ENCODE measurements around the gene HLX.

HLX gene

GRCh38 chr1:220902916-220903315 is 23.7 kb downstream of the HLX start:
- no peak for DNase-seq

- DNase-seq, result no peak
These were observed 25.6 kb downstream of the HLX start for GRCh38 chr1:220904876-220905275.

- no peak for DNase-seq
These were observed 26.7 kb downstream of the HLX start for GRCh38 chr1:220905650-220906560.

- DNase-seq, result no peak
These were observed 27.5 kb downstream of the HLX start for GRCh38 chr1:220906561-220907334.

GRCh38 chr1:220908757-220909156 is 29.5 kb downstream of the HLX start:
- DNase-seq, result no peak

- no peak for DNase-seq
These were observed 30.8 kb downstream of the HLX start for GRCh38 chr1:220910021-220910420.

- DNase-seq, result no peak
These were observed 35.3 kb downstream of the HLX start for GRCh38 chr1:220914283-220915116.

GRCh38 chr1:220915117-220915440 is 35.8 kb downstream of the HLX start:
- no peak for DNase-seq

- no peak for DNase-seq
These were observed 36.7 kb downstream of the HLX start for GRCh38 chr1:220915954-220916353.

- no peak for DNase-seq
These were observed 37.9 kb downstream of the HLX start for GRCh38 chr1:220917101-220917500.

- no peak for DNase-seq
These were observed 38.4 kb downstream of the HLX start for GRCh38 chr1:220917535-220918209.

GRCh38 chr1:220918285-220918951 is 39.2 kb downstream of the HLX start:
- DNase-seq, result no peak

GRCh38 chr1:220920967-220921366 is 41.7 kb downstream of the HLX start:
- DNase-seq, result no peak

- no peak for DNase-seq
These were observed 42.3 kb downstream of the HLX start for GRCh38 chr1:220921498-220921897.

- no peak for DNase-seq
These were observed 42.9 kb downstream of the HLX start for GRCh38 chr1:220921971-220922635.

GRCh38 chr1:220922951-220923350 is 43.7 kb downstream of the HLX start:
- DNase-seq, result no peak

GRCh38 chr1:220924331-220924970 is 45.2 kb downstream of the HLX start:
- no peak for DNase-seq

- no peak for DNase-seq
These were observed 46.5 kb downstream of the HLX start for GRCh38 chr1:220925707-220926106.

- no peak for DNase-seq
These were observed 46.9 kb downstream of the HLX start for GRCh38 chr1:220926146-220926545.

GRCh38 chr1:220927442-220927841 is 48.2 kb downstream of the HLX start:
- no peak for DNase-seq

GRCh38 chr1:220928320-220928719 is 49.1 kb downstream of the HLX start:
- no peak for DNase-seq
